GM15510 (cell line): Measurements from ENCODE around the gene TRPV4.

Experiments
- POLR2A ChIP-seq: IDR thresholded peaks from 3 replicates; pipeline ENCODE4 v1.6.1; 2011; ENCODE audit warnings: borderline replicate concordance; ENCODE audit not compliant: insufficient read length; ENCODE audit errors: extremely low read depth

Gene TRPV4

GRCh38 chr12:109760930-109761921 is 72.0 kb downstream of the TRPV4 start:
- no peak for TF ChIP-seq POLR2A

DNA sequence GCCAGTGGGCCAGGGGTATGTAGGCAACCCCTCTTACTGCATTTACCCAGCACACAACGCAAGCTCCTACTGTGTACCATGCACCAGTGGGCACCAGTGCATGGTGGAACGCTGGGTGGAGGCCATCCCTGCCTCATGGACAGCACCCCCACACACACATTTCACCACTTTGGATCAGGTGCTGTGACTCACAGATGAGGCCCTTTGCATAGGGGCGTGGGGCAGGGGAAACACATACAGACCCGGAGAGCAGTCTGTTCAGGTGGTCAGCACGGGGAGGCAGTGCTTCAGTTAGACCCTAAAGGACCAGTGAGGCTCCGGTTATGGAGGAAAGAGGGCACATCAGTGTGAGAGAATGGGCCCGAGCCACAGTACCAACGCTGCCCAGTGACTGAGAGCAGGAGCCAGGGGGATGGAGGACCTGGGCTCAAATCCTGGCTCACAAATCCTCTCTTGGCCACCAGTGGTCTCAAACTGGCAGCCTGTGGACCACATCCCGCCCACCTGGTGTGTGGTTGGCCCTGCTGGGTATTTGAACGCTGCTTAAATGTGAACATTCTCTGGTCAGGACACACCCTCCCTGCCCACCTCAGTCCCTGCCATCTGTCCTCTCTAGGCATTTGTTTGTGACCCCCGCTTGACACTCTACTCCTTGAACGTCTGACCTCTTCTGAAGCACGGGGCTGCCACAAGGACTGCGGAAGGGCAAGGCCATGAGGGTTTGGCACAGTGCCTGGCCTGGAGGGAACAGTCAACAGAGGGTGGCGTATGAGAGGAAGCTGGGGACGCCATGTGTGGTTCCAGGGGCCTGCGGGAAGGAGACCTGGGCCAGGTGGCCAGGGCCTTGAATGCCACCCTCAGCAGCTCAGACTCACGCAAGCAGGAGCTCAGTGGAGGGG is 72.9 kb downstream of the TRPV4 start:
- TF ChIP-seq POLR2A: no peak

- TF ChIP-seq POLR2A: no peak
Measured at GRCh38 chr12:109759595-109759994, 73.6 kb downstream of the TRPV4 start.

GRCh38 chr12:109758426-109759420 is 74.5 kb downstream of the TRPV4 start:
- TF ChIP-seq POLR2A: no peak

- TF ChIP-seq POLR2A: no peak
Measured at GRCh38 chr12:109757671-109758265, 75.4 kb downstream of the TRPV4 start.

- no peak for TF ChIP-seq POLR2A
Measured at GRCh38 chr12:109756457-109756856, 76.7 kb downstream of the TRPV4 start.

DNA sequence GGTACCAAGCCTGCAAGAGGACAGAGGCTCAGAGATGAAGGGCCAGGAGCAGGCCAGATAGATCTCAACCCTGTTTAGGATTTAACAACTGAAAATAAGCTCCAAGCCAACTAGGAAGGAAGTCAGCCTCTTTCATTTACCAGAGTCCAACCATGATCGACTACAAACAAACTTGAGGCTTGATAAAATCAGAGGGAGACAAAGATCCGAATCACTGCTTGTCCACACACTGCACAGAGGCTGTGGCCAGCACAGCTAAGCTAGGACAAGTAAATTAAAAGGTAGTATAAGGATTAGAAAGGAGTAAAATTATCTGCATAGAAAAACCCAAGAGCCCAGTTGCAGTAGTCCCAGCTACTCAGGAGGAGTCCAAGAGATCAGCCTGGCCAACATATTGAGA is 79.2 kb downstream of the TRPV4 start:
- TF ChIP-seq POLR2A: no peak

DNA sequence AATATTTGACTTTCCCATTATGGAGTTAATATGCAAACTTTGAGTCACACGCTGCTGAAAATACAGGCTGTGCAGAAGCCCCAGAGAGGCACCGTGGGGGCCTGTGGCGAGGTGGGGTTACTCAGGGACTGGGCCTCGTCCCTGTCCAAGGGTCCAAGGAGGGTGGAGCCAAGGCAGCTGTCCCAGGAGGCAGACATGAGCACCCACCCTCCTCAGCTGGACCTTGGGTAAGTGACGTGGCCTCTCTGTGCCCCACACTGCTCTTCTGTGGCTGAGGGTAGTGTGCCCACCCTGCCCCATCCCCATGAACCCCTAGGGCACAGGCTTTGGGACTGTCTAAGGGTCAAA is 80.2 kb downstream of the TRPV4 start:
- no peak for TF ChIP-seq POLR2A

- TF ChIP-seq POLR2A: no peak
Measured at GRCh38 chr12:109752117-109753053, 80.8 kb downstream of the TRPV4 start.

DNA sequence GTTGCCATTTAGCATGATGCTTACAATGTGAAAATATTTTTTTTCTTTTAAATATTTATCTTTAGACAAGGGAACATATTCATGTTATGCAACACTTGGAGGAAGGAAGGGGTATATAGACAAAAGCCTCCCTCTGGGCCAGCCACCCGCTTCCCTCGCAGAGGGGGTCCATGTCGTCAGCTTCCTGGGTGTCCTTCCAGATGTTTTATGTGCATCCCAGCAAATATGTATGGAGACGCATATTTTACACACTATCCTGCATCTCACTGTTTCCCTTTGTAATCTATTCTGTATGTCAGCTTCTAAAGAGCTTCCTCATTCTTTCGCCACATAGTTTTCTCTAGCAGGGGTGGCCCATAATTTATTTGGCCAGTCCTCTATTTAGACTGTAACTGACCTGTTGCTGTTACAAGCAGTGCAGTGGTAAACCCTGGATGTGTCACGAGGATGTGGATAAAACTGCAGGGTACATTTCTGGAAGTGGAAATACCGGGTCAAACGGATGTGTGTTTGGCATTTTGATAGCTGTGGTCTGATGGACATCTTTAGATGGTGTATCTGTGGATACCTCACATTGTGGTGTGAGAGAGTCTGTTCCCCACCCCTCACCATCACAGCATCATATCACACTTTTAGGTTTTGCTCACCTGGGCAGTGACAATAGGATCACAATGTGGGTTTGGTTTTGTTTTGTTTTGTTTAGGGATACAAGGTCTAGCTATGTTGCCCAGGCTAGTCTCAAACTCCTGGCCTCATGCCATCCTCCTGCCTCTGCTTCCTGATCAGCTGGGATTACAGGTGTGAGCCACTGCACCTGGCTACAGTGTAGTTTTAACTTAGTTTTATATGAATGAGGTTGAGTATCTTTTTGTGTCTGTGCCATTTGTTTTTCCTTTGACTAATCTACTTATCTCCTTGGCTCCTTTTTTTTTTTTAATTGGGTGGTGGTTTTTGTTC is 87.9 kb downstream of the TRPV4 start:
- no peak for TF ChIP-seq POLR2A

DNA sequence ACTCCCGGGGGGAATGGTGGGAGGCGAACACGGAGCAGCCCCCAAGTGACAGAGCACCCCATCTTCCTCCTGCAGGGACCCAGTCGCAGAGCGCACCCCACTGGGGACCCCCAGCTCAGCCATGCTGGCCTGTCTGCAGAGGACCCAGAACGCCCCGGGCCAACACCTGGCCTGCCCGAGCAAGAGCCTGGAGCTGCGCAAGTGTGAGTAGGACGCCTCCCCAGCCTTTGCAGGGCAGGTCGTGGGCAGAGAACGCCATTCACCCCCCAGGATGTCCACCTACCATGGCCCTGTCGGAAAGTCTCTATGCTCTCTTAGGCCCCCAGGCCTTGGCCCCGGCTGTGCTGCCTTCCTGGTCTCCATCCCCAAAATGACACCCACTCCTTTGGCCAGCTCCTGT is 89.2 kb downstream of the TRPV4 start:
- TF ChIP-seq POLR2A: no peak
